Subcutaneous abdominal adipose tissue (tissue), 5 donors: ENCODE results near the gene AK1.

Source experiments
- H3K27ac ChIP-seq: one replicate; pipeline ENCODE4 v1.7.0; 2013; ENCODE audit warnings: low read depth, mild to moderate bottlenecking, inconsistent platforms, low read length, moderate library complexity
- H3K27me3 ChIP-seq, 5 donors: one replicate each; pipeline ENCODE4 v1.7.0; 2013; ENCODE audit warnings: low read length in 5 of 5, inconsistent platforms in 1 of 5; ENCODE audit not compliant: control insufficient read depth in 5 of 5, insufficient read depth in 4 of 5
- H3K36me3 ChIP-seq, 5 donors: one replicate each; pipeline ENCODE4 v1.7.0; 2013; ENCODE audit warnings: low read length in 5 of 5; ENCODE audit not compliant: control insufficient read depth in 5 of 5, insufficient read depth in 5 of 5
- H3K4me1 ChIP-seq, 5 donors: one replicate each; pipeline ENCODE4 v1.7.0; 2013; ENCODE audit warnings: low read length in 5 of 5, mild to moderate bottlenecking in 3 of 5, moderate library complexity in 1 of 5; ENCODE audit not compliant: control insufficient read depth in 5 of 5, insufficient read depth in 5 of 5
- H3K4me3 ChIP-seq, 5 donors: one replicate each; pipeline ENCODE4 v1.7.0; 2013; ENCODE audit warnings: low read length in 5 of 5, low read depth in 1 of 5
- H3K9ac ChIP-seq, 5 donors: one replicate each; pipeline ENCODE4 v1.7.0; 2013; ENCODE audit warnings: low read length in 5 of 5, mild to moderate bottlenecking in 4 of 5, moderate library complexity in 3 of 5
- H3K9me3 ChIP-seq, 5 donors: one replicate each; pipeline ENCODE4 v1.7.0; 2013; ENCODE audit warnings: low read length in 5 of 5; ENCODE audit not compliant: control insufficient read depth in 5 of 5
- donor health status: healthy.
- donor health status: healthy.
- donor health status: healthy.
- donor health status: healthy.
- donor health status: healthy.

AK1 gene

DNA sequence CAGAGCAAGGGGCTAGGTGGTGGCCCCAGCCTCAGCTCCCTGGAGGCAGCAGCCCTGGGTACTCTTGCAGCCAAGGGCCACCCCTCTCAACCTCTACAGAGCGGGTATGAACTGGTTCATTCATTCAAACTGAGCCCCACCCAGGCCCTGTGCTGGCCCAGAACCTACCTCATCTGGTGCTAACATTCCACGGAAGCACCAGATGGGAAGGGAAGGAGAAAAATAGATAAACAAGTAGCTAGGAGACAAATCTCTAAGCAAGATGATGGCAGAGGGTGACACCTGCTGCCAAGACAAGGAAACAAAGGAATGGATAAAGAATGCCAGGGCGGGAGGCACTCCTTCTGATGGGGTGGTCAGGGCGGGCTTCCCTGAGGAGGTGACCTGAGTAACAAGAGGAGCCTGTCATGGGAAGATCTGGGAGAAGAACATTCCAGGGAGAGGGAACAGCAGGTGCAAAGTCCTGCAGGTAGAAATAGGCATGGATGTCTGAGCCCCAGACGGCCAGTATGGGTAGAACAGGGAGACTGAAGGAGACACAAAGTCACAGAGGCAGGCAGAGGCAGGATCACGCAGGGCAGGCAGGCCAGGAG lies 33.2 kb upstream of the AK1 start:
- H3K9ac ChIP-seq = no peak overlapping the region
- no peaks in the 10 kb centered on the region for H3K9me3 ChIP-seq
- peaks cover 0 to 41% (median 28%) of the 10 kb centered on the region in 5 donors for H3K36me3 ChIP-seq
- no peak overlapping the region for H3K4me3 ChIP-seq
- H3K27ac ChIP-seq = no peak overlapping the region
- H3K4me1 ChIP-seq = peaks cover 2 to 30% (median 25%) of the 10 kb centered on the region in 5 donors
- no peaks in the 10 kb centered on the region for H3K27me3 ChIP-seq

DNA sequence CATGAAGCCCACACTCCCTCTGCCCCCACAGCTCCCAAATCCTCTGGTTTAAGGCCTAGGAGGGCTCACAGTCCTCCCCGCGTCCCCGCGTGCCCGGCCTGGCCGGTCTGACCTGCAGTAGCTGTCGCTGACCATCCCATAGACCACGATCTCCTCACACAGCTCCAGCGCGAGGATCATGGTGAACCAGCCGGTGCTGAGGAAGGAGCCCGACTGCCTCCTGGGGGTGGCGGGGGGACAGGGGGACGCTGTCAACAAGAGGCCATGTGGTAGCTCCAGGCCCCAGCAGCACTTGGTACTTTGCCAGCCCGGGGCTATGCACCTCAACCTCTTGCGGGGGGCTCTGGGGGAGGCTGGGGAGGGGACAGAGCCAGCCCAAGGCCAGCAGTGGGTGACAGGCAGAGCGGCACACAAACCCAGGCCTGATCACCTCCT lies 32.4 kb upstream of the AK1 start:
- Histone ChIP-seq H3K4me3 (no peak overlapping the region), H3K9me3 (no peaks in the 10 kb centered on the region), H3K27ac (no peak overlapping the region), H3K9ac (no peak overlapping the region), H3K4me1 (peaks cover 0 to 29% (median 25%) of the 10 kb centered on the region in 5 donors), H3K27me3 (no peaks in the 10 kb centered on the region), H3K36me3 (peaks cover 0 to 41% (median 28%) of the 10 kb centered on the region in 5 donors)

DNA sequence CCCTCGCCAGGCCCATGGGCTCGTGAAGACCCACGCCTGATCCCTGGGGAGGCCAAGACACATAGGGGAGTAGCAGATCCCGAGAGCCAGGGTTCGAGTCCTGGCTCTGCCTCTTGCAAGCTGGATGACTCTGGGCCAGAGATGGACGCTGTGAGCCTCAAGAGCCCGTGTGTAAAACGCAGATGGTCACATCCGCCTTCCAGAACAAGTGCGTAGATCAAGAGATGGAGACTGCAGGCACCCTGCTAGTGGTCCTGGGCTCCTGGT lies 31.1 kb upstream of the AK1 start:
- no peak overlapping the region for H3K4me3 ChIP-seq
- no peaks in the 10 kb centered on the region for H3K27me3 ChIP-seq
- peaks cover 0 to 41% (median 28%) of the 10 kb centered on the region in 5 donors for H3K36me3 ChIP-seq
- no peak overlapping the region for H3K27ac ChIP-seq
- no peaks in the 10 kb centered on the region for H3K9me3 ChIP-seq
- H3K4me1 ChIP-seq = peaks cover 5 to 37% (median 36%) of the 10 kb centered on the region in 5 donors
- H3K9ac ChIP-seq = no peak overlapping the region

DNA sequence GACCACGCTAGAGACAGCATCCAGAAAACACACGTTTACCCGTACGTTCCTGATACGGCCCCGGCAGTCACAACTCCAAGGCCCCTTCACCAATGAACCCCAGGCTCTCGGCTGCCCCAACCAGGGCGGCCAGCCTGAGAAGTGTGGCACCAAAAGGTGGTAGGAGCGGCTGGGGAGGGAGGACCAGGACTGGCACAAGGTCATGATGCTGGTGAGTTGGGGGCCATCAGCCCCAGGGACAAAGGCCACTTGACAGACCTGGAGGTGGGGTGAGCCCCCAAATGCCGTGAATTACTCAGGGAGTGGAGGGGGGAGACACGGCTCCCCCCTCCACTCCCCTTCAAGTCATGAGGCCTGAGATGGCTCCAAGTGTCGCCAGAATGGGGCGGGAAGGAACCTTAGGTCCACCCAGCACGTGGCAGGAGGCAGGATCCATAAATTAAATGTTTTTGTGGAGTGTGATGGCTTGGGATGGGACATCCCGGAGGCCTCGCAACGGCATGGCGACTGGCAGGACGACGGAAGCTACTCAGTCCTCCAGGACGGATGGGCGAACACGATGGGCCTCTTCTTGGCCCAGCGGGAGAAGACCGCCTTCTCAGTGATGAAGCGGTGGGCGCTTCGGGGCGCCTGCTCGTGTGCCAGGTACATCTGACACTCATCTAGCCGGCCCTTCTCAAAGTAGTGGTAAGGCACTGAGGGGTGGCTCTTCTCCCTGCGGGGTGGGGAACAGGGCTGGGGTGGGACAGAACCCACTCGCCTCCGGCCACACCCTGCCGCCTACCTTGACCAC lies 30.6 kb upstream of the AK1 start:
- no peak overlapping the region for H3K4me3 ChIP-seq
- H3K36me3 ChIP-seq = peaks cover 0 to 41% (median 28%) of the 10 kb centered on the region in 5 donors
- no peaks in the 10 kb centered on the region for H3K9me3 ChIP-seq
- peaks cover 9 to 43% (median 42%) of the 10 kb centered on the region in 5 donors for H3K4me1 ChIP-seq
- H3K27me3 ChIP-seq = no peaks in the 10 kb centered on the region
- H3K27ac ChIP-seq = no peak overlapping the region
- no peak overlapping the region for H3K9ac ChIP-seq

DNA sequence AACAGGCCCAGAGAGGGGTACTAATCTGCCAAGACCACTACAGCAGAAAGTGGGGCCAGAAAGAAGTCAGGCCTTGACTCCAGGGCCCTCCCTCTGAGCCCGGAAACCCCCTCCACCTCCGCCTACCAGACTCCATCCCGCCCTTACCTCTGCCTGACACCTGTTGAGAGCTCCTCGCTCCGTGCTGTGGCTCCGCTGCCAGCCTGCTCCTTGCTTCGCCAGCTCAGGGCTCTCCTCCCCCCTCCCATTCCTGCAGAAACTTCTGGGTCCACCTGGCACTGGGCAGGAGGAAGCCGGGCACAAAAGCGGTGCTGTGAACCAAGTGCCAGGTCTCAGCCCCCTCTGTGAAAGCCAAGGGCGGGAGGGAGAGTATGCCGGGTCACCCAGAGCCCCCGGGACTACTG lies 28.3 kb upstream of the AK1 start:
- Histone ChIP-seq H3K9ac (peak overlapping the region in 3 of 5 donors; percentile 43 to 70 (median 46)), H3K4me3 (no peak overlapping the region), H3K36me3 (peaks cover 0 to 21% (median 13%) of the 10 kb centered on the region in 5 donors), H3K9me3 (no peaks in the 10 kb centered on the region), H3K4me1 (peaks cover 9 to 43% (median 42%) of the 10 kb centered on the region in 5 donors), H3K27ac (peak overlapping the region; percentile 67), H3K27me3 (no peaks in the 10 kb centered on the region)

DNA sequence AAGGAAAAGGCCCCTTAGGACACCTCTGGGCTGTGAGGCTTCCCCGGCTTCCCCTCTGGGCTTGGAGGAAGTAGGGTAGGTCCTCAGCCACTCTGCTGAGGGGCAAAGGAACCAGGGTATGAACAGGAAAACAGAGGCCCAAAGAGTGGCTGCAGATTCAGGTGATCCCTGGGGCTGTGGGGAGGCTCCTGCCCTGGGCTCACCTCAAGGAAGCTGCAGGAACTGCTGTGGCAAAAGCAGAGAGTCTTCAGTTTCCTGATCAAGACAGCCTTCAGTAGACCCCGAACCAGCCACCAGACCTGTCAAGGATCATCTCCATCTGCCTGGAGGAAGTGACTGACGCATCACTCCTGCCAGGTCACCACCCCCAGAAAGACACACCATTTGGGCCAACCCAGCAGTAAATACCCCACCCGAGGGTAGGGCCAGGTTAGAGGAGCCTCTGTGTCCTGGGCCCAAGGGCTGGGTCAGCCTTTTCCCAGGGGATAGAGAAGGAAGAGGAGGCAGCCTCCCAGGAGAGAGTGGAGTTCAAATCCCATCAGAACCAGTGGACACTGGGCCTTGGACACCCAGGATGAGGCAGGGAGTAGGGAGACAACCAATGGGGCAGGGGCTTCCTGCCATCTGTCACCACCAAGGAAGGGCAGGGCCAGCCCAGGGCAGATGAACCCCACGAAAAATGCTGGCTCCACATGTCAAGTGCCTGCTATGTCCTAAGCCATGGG lies 27.7 kb upstream of the AK1 start:
- peak overlapping the region in 3 of 5 donors; percentile 28 to 30 (median 29) for H3K4me3 ChIP-seq
- peaks cover 9 to 45% (median 43%) of the 10 kb centered on the region in 5 donors for H3K4me1 ChIP-seq

DNA sequence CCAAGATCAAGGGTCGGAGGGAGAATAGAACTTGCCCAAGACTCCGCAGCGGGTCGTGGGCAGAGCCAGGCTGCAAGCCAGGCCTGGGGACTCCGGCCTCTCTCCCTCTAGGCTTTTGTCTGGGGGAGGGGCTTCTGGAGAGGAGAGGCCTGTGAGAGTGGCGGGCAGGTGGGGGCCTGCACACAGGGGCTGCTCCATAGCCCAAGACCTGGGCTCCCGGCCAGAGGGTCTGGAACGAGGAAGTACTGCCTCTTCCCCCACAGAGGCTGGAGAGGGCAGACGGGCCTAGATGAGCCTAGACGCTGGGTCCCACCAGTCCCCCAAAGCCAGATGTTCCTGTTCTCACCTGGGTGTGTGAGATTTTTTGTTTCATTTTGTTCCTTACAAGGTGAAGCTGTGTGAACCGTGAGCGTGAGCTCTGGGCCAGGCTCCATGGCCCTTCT lies 27.1 kb upstream of the AK1 start:
- Histone ChIP-seq H3K27me3 (no peaks in the 10 kb centered on the region), H3K36me3 (peaks cover 0 to 10% (median 7%) of the 10 kb centered on the region in 5 donors), H3K4me1 (peaks cover 12 to 51% (median 49%) of the 10 kb centered on the region in 5 donors), H3K9me3 (no peaks in the 10 kb centered on the region), H3K9ac (peak overlapping the region in 3 of 5 donors; percentile 33 to 70 (median 46)), H3K4me3 (peak overlapping the region in 3 of 5 donors; percentile 28 to 30 (median 29)), H3K27ac (peak overlapping the region; percentile 67)

More for the DNA sequence above, 27.7 kb upstream of the AK1 start:
- Histone ChIP-seq H3K9ac (peak overlapping the region in 3 of 5 donors; percentile 33 to 70 (median 46)), H3K9me3 (no peaks in the 10 kb centered on the region), H3K27me3 (no peaks in the 10 kb centered on the region), H3K27ac (peak overlapping the region; percentile 67), H3K36me3 (peaks cover 0 to 14% (median 10%) of the 10 kb centered on the region in 5 donors)

DNA sequence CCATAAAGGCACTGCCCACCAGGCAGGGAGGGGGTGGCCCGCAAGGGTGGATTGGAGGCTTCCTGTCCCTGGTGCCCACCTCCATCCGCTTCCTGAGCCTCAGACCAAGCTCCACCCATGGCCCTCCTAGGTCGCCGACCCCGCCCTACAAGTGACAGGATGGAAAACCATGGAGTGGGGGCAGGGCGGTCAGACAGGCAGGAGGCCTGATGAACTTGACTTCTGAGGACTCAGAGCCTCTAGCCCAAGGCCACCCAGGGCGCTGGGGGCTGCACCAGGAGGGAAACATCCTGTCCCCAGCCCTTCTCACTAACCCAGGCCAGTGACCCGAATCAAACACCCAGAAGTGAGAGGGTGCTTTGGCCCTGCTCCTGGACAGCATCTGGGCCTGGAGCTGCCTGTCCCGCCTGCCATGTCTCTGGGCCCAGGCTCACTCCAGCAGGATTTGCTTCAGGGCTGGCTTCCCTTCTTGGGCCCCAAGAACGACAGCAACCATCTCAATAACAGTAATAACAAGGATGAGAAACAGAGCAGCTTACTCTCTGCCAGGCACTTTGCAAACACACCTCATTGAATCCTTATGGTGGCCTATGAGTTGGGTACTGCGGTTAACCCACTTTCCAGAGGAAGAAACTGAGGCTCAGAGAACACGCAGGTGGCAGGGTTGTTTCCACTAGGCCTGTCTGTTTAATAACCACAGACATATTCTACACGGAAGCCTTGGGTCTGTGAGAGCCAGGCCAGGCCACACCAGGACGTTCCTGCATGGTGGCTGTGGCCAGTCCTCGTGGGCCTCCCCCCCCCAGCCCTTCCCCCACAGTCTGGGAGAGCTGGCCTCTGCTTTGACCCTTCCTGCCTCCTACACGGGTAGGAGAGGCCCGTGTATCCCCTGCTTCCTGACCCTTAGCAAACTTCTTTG lies 26.3 kb upstream of the AK1 start:
- Histone ChIP-seq H3K9ac (peak overlapping the region in 3 of 5 donors; percentile 26 to 70 (median 64)), H3K27ac (peak overlapping the region; percentile 67), H3K4me3 (peak overlapping the region in 3 of 5 donors; percentile 6 to 30 (median 28)), H3K4me1 (peaks cover 12 to 55% (median 49%) of the 10 kb centered on the region in 5 donors), H3K27me3 (no peaks in the 10 kb centered on the region), H3K36me3 (peaks cover 0 to 10% (median 6%) of the 10 kb centered on the region in 5 donors), H3K9me3 (no peaks in the 10 kb centered on the region)
